GM12873 (cell line): Measurements from ENCODE around the gene BMP15.

Experiments used
- TF ChIP-seq, protein P1 (sequence below): IDR thresholded peaks from 2 replicates; pipeline ENCODE4 v1.5.1; 2012; ENCODE audit warnings: low read depth, mild to moderate bottlenecking, moderate library complexity, low read length, control low read depth; ENCODE audit not compliant: insufficient read depth; ENCODE audit errors: missing control alignments

The BMP15 gene

DNA sequence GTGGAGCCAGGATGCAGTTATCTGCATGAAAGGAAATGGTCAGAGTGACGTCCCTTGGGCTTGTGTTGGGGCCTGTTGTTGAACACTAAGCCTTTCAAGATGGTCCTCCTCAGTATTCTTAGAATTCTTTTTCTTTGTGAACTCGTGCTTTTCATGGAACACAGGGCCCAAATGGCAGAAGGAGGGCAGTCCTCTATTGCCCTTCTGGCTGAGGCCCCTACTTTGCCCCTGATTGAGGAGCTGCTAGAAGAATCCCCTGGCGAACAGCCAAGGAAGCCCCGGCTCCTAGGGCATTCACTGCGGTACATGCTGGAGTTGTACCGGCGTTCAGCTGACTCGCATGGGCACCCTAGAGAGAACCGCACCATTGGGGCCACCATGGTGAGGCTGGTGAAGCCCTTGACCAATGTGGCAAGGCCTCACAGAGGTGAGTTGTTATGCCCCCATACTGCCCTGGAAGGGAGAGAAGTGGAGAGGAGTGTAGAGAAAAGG is at the start of gene BMP15:
Gene BMP15 (plus strand): TSS at position 51 of the 492 bp plus-strand sequence. CDS start 49 bp downstream, at position 100.
- TF ChIP-seq, protein P1, sequence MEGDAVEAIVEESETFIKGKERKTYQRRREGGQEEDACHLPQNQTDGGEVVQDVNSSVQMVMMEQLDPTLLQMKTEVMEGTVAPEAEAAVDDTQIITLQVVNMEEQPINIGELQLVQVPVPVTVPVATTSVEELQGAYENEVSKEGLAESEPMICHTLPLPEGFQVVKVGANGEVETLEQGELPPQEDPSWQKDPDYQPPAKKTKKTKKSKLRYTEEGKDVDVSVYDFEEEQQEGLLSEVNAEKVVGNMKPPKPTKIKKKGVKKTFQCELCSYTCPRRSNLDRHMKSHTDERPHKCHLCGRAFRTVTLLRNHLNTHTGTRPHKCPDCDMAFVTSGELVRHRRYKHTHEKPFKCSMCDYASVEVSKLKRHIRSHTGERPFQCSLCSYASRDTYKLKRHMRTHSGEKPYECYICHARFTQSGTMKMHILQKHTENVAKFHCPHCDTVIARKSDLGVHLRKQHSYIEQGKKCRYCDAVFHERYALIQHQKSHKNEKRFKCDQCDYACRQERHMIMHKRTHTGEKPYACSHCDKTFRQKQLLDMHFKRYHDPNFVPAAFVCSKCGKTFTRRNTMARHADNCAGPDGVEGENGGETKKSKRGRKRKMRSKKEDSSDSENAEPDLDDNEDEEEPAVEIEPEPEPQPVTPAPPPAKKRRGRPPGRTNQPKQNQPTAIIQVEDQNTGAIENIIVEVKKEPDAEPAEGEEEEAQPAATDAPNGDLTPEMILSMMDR: no peak

GRCh38 chrX:50863471-50863870 is 47.1 kb upstream of the BMP15 start:
- TF ChIP-seq, protein P1: no peak

GRCh38 chrX:50865311-50865710 is 45.2 kb upstream of the BMP15 start:
- TF ChIP-seq, protein P1: no peak

- TF ChIP-seq, protein P1: no peak
Observed at GRCh38 chrX:50871922-50872453, 38.5 kb upstream of the BMP15 start.

DNA sequence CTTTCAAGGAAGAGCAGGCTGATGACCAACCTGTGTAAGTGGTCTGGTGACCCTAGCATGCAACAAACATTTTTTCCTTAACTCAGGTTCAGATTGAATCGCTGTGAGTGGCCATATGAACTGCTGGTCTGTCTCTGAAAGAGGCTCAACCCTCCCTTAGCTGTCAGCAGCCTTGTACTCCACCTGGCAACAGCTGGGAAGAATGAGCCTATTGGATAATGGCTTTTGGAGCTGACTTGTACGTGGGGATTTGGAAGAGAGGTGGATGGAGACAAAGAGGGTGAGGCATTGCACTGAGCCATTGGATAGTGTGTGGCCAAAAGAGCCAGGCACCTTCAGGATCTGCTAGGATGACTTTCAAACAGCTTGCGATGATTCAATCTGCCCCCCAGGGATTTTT is 35.7 kb upstream of the BMP15 start:
- TF ChIP-seq, protein P1: no peak

DNA sequence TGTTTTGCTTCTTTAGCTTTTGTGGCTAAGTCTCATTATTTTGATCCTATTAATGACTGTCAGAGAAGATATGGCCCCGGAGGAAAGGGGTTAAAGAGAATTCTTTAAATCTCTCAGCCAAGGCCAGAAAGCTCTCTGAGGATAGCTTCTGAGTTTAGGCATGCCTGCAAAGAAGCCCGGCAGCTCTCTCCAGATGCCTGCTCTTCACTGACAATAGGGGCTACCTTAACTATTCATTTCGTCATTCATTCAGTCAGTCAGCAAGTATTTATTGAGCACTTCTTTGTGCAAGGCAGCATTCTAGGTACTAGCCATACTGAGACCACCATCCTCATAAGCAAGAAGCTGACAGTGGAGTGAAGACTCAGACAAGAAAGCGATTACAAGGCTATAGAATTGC is 34.0 kb upstream of the BMP15 start:
- TF ChIP-seq, protein P1: no peak

DNA sequence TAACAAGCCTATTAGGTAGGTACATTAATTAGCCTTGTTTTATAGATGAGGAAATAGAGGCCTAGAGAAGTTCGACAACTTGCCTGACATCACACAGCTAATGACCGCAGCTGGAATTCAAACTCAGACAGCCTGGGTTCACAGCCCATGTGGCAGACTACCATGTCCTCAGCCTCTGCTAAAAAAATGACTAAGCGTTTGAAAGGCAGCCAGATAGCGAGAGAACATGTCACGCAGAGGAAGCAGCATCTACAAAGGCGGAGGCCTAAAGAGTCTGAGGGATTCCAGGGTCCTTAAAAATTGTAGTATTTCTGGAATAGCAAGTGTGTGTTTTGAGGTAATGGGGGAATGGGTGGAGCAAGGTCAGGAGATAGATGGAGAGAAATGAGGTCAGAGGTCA is 33.2 kb upstream of the BMP15 start:
- TF ChIP-seq, protein P1: no peak
